DMS53 (cell line): ENCODE measurements around the gene PRRT1B.
"Not testable (repeated sequence)": the region's sequence is repeated elsewhere in the genome, so short reads cannot be mapped to it uniquely, and the experiment has no call there.

Experiments
- DNase-seq: peaks from one replicate; lab custom pipeline; 2025; lab: John Stamatoyannopoulos, UW

The PRRT1B gene

GRCh38 chr9:131545003-131545785, at the start of gene PRRT1B:
TSS of gene PRRT1B (plus strand) at chr9:131545523. CDS start at chr9:131545616, 93 bp downstream.
- peak; percentile 98 for DNase-seq

GRCh38 chr9:131495785-131496184, 49.5 kb upstream of the PRRT1B start:
- no peak for DNase-seq

- DNase-seq, result no peak
Measured at GRCh38 chr9:131496844-131497405, 48.4 kb upstream of the PRRT1B start.

- no peak for DNase-seq
Measured at GRCh38 chr9:131499254-131499767, 46.0 kb upstream of the PRRT1B start.

GRCh38 chr9:131500377-131500776, 44.9 kb upstream of the PRRT1B start:
- DNase-seq, result peak; percentile 38

GRCh38 chr9:131500939-131501541, 44.3 kb upstream of the PRRT1B start:
- DNase-seq, result peak; percentile 55

GRCh38 chr9:131502781-131503625, 42.3 kb upstream of the PRRT1B start, which contains the start of gene POMT1:
TSS of gene POMT1 (plus strand) at chr9:131502918. CDS start at chr9:131504219, 1,301 bp downstream.
- peak; percentile 94 for DNase-seq

GRCh38 chr9:131503626-131504465, 41.5 kb upstream of the PRRT1B start:
- peak; percentile 30 for DNase-seq

GRCh38 chr9:131505012-131505411, 40.3 kb upstream of the PRRT1B start:
- no peak for DNase-seq

GRCh38 chr9:131511416-131511815, 33.9 kb upstream of the PRRT1B start:
- DNase-seq, result no peak

- no peak for DNase-seq
Measured at GRCh38 chr9:131511880-131512279, 33.4 kb upstream of the PRRT1B start.

- DNase-seq, result no peak
Measured at GRCh38 chr9:131513177-131513576, 32.1 kb upstream of the PRRT1B start.

GRCh38 chr9:131515559-131516031, 29.7 kb upstream of the PRRT1B start:
- not testable (repeated sequence) for DNase-seq

- DNase-seq, result no peak
Measured at GRCh38 chr9:131516100-131516499, 29.2 kb upstream of the PRRT1B start.

- DNase-seq, result no peak
Measured at GRCh38 chr9:131516930-131517329, 28.4 kb upstream of the PRRT1B start.

GRCh38 chr9:131517761-131518190, 27.5 kb upstream of the PRRT1B start:
- no peak for DNase-seq

GRCh38 chr9:131518553-131518952, 26.8 kb upstream of the PRRT1B start:
- DNase-seq, result no peak

GRCh38 chr9:131520503-131520902, 24.8 kb upstream of the PRRT1B start:
- no peak for DNase-seq

GRCh38 chr9:131521203-131521602, 24.1 kb upstream of the PRRT1B start:
- DNase-seq, result no peak

GRCh38 chr9:131521822-131522221, 23.5 kb upstream of the PRRT1B start:
- no peak for DNase-seq
